PFSK-1 (cell line): ENCODE results near the gene PTPN23.

Source experiments
- FOXP2 ChIP-seq: optimal IDR thresholded peaks from 2 replicates; pipeline ENCODE3; 2011; ENCODE audit warnings: borderline replicate concordance, control low read depth, inconsistent platforms; ENCODE audit not compliant: insufficient read depth; ENCODE audit errors: extremely low read length, extremely low read depth
- POLR2AphosphoS5 ChIP-seq: IDR thresholded peaks from 2 replicates; pipeline ENCODE4 v1.6.1; 2012; ENCODE audit warnings: low read depth, mild to moderate bottlenecking, control low read depth, low read length, moderate library complexity
- REST ChIP-seq, 2 experiments: IDR thresholded peaks; 2 replicates each; pipeline versions ENCODE4 v1.6.1 to v1.8.0; 2011 to 2012; ENCODE audit warnings: low read depth in 2 of 2, low read length in 2 of 2, control low read depth in 1 of 2, inconsistent platforms in 1 of 2, mild to moderate bottlenecking in 1 of 2, moderate library complexity in 1 of 2; ENCODE audit not compliant: insufficient read depth in 1 of 2
- SIN3A ChIP-seq: IDR thresholded peaks from 2 replicates; pipeline ENCODE4 v1.6.1; 2012; ENCODE audit warnings: mild to moderate bottlenecking, low read length, moderate library complexity, borderline replicate concordance; ENCODE audit not compliant: insufficient read depth
- TAF1 ChIP-seq: IDR thresholded peaks from 2 replicates; pipeline ENCODE4 v1.6.1; 2012; ENCODE audit warnings: low read length, control low read depth, borderline replicate concordance; ENCODE audit not compliant: insufficient read depth

PTPN23 gene

GRCh38 chr3:47414161-47414564 is 33.3 kb downstream of the PTPN23 start:
- TF ChIP-seq REST (IDR thresholded peaks at IDR 0.05; ENCODE audit: insufficient read depth in 1 of 2, low read depth in 2 of 2, low read length in 2 of 2) (no peak), FOXP2 (no peak), SIN3A (no peak), POLR2AphosphoS5 (no peak)

- TF ChIP-seq TAF1 (no peak), FOXP2 (no peak), POLR2AphosphoS5 (no peak), REST (IDR thresholded peaks at IDR 0.05; ENCODE audit: insufficient read depth in 1 of 2, low read depth in 2 of 2, low read length in 2 of 2) (no peak), SIN3A (no peak)
Observed at GRCh38 chr3:47414666-47415587, 34.1 kb downstream of the PTPN23 start.

- no peak for TF ChIP-seq FOXP2
- no peak for TF ChIP-seq REST (IDR thresholded peaks at IDR 0.05; ENCODE audit: insufficient read depth in 1 of 2, low read depth in 2 of 2, low read length in 2 of 2)
- no peak for TF ChIP-seq TAF1
- TF ChIP-seq POLR2AphosphoS5: no peak
- TF ChIP-seq SIN3A: no peak
Observed at GRCh38 chr3:47416041-47416440, 35.2 kb downstream of the PTPN23 start.

- TF ChIP-seq FOXP2: no peak
- TF ChIP-seq SIN3A: no peak
- no peak for TF ChIP-seq POLR2AphosphoS5
- no peak for TF ChIP-seq TAF1
- no peak for TF ChIP-seq REST (IDR thresholded peaks at IDR 0.05; ENCODE audit: insufficient read depth in 1 of 2, low read depth in 2 of 2, low read length in 2 of 2)
Observed at GRCh38 chr3:47418167-47419082, 37.6 kb downstream of the PTPN23 start.
